HG03460 (cell line): ENCODE results near the gene ATXN7L1.

Source experiments
- ATAC-seq: cut with Tn5 transposase; IDR thresholded peaks from one replicate; pipeline ENCODE4 v1.9.1; 2021; ENCODE audit not compliant: unreplicated experiment

ATXN7L1 gene

DNA sequence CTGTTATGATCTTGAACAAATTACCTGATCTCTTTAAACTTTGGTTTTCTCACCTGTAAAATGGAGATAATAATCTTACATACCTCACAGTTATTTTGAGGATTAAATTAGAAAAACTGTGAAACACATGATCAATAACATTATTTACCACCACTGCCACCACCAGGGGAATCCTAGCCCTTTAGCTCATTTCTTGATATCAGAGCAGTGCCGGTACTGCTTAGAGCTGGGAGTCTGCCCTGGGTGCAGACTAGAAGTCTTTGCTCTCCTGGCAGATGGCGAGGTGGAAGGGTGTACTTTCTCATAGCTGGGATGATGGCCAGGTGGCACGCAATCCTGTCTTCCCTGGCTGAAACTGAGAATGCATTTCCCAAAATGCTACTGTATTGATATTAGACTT, 282.4 kb downstream of the ATXN7L1 start:
- ATAC-seq: no peak

DNA sequence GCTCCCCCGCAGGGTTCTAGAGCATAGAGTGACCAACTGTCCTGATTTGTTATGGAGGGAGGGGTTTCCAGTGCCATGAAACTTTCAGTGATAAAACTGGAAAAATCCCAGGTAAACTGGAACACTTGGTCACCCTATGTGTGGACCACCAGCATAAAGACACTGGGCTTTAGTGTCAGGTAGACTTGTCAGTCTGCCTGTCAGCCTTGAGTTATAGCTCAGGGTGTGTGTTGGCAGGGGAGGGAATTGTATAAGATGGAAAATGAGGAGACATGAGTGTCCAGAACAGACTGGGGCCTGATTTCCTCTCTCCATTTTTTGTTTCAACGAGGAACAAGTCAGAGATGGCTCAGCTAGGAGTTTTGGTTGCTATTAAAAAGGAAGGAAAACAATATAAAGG, 284.9 kb downstream of the ATXN7L1 start:
- ATAC-seq: no peak

DNA sequence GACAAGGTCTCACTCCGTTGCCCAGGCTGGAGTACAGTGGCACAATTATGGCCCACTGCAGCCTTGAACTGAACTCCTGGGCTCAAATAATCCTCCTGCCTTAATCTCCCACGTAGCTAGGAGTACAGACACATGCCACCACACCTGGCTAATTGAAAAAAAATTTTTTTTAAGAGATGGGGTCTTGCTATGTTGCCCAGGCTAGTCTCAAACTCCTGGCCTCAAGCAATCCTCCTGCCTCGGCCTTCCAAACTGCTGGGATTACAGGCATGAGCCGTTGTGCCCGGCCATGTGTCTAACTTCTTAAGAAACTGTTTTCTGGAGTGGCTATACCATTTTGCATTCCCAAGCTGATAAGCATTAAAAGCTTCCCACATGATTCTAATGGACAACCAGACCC, 285.6 kb downstream of the ATXN7L1 start:
- ATAC-seq: no peak

DNA sequence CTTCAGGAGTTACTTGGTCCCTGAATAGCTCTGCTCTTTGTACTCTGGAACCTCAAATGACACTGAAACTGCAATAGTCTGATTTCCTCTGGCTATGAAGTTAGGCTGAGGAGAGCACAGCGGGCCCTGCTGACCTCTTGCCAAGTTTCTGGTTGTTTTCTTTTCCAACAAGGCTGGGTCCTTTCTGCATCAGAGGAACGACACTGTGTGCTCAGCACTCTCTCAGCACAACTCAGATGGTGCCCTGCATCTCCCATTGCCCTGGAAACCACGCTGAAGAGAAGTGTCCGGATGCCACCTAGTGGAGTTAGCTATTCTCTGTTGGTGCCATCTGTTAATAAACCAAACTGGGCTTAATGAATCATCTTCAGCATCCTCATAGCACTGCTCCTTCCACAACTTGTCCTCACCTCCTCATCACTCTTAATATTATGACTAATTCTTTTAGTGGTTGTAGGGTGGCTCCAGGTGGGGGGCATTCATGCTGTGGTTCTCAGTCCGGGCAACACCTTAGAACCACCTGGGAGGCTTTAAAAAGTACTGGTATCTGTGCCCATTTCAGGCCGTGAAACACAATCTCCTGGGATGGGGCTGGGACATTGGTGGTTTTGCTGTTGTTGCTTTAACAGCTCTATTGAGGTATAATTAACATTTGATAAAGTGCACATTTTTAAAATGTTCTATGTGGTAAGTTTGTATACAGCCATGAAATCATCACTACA, 286.9 kb downstream of the ATXN7L1 start:
- ATAC-seq: peak; percentile 94

DNA sequence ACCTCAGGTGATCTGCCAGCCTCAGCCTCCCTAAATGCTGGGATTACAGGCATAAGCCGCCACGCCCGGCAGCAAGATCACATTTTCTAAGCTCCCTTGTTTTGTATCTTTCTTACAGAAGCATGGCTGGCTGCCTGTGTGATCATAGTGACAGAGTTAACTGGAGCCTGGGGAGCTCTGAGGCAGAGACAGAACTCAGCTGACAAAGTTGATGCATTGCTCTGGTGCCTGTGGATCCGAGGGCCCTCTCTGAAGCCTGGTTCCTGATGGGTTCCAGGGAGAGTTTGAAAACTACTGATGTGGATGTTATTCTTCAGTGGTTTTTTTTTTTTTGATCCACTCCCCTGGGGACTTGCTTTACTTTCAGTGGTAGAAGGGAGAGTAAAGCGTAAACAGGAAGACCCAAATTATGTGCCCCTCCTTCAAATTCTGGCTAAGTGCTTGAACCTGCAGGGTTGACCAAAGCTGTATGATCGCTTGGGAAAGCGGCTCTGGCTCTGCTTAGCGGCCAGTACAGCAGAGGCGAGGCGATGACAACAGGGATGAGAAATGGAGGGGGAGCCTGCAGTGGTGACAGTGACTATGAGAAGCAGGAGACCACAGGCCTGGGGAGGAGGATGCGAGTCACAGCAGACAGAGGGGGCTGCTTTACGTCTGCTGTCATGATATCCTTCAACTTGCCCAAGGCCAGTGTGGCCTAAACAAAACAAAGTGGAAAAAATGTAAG, 288.3 kb downstream of the ATXN7L1 start:
- no peak for ATAC-seq

DNA sequence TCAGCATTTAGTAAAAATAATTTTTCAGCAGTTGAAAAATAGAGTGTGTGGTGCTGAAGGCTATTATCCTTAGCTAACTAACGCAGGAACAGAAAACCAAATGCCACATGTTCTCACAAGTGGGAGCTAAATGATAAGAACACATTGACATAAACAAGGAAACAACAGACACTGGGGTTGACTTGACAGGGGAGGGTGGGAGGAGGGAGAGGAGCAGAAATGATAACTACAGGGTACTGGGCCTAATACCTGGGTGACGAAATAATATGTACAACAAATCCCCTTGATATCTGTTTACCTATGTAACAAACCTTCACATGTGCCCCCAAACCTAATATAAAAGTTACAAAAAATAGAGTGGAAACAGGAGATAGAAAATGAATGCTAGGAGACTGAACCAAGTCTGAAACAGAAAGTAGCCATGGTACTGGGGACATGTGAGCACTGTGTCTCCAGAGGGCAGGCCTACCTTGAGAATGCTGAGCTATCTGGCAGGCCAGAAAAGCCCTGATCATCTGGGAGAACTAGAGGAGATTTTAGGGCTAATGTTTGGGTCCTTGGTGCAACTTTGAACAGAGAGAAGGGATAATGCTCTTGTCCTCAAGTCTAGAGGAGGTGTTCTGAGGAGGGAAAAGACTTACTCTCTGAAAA, 290.4 kb downstream of the ATXN7L1 start:
- no peak for ATAC-seq

DNA sequence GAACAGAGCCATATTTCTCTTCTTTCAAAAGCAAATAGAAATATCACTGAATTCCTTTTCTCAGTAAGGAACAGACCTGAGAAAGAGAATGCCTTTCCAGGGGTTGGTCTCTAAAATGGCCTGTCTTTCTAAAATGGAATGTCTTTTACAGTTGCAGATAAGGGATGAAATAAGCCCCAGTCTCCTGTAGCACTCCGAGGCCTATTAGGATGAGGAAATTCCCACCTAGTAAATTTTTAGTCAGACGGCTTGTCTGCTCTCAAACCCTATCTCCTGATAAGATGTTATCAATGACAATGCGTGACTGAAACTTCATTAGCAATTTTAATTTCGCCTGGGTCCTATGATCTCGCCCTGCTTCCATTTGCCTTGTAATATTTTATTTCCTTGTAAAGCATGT, 292.2 kb downstream of the ATXN7L1 start:
- no peak for ATAC-seq

DNA sequence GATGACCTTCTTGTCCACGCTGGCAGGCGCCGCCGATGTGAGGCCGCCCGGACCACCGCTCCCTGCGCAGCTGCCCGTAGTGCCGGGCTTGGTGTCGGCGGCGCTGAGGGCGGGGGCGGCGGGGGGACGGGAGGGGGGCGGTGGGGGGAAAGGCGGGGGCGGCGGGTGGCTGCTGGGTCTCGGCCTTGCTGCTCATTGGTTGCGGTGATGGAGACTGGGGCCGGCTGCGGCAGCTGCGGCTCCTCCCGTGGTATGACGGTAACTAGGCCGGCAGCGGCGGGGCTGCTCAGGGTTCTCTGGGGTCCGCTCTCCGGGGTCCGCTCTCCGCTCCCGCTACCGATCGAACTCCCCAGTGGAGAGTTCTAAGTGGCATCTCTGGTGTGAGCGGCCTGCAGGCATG, 293.3 kb downstream of the ATXN7L1 start:
- no peak for ATAC-seq

DNA sequence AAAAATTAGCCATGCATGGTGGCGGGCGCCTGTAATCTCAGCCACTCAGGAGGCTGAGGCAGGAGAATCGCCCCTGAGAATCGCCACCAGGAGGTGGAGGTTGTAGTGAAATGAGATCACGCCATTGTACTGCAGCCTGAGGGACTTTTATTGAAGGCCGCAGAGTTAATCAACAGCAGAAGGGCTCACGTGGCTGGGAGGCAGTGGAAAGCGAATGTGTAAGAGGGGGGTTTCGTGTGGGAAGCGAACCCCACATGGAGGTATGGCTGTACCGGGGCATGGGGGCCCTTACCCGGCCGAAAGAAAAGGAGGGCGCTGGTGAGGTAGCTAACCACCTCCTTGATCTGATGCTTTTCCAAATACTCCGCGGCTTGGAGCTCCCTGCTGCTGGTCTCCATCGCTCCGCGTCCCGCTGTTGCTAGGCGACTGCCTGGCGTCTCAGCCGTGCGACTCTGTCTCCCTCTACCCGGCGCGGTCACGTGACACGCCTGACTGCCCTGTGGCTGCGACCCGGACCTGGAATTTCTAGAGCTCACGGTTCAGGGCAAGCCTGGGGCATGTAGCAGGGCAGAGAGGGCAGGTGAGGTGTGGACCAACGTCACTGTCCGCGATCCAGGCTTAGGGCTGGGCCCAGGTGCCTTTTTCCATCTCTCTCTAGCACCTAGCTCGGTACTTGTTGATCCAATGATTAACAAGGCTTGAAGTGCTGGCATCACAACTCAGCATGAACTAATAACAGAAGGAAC, 295.2 kb downstream of the ATXN7L1 start, which contains the start of gene EFCAB10:
Gene EFCAB10 (minus strand): TSS at position 428 of the 746 bp plus-strand sequence. CDS start 30 bp downstream, at position 398.
- ATAC-seq: peak; percentile 84

DNA sequence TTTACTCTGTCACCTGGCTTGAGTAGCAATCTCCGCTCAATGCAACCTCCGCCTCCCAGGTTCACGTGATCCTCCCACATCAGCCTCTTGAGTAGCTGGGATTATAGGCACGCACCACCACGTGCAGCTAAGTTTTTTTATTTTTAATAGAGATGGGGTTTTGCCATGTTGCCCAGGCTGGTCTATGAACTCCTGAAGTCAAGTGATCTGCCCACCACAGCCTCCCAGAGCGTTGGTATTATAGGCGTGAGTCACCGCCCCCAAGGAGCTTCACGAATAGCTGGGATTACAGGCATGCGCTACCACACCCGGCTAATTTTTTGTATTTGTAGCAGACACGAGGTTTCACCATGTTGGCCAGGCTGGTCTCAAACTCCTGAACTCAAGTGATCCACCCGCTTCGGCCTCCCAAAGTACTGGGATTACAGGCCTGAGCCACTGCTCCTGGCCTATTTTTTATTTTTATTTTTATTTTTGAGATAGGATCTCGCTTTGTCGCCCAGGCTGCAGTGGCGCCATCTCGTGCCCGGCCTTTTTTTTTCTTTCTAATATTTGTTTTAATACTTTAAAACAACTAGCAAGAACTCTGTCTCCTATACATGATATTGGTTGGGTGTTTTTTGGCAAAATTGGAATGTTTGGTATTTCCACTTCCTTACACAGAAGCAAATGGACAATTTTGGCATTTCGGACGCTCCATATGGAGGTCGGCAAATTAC, 296.2 kb downstream of the ATXN7L1 start:
- no peak for ATAC-seq

DNA sequence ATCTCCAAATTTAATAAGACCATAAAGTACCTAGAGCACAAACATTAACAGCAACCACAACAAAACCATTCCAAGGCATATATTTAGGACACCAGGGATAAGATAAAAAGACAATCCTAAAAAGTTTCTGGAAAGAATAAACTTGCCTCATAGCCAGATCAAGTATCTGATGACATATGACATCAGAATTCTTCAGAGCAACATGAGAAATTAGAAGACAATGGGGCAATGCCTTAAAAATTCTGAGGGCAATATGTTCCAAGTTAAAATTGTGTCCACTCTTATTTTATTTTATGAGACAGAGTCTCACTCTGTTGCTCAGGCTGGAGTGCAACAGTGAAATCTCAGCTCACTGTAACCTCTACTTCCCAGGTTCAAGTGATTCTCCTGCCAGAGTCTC, 297.9 kb downstream of the ATXN7L1 start:
- ATAC-seq: no peak

DNA sequence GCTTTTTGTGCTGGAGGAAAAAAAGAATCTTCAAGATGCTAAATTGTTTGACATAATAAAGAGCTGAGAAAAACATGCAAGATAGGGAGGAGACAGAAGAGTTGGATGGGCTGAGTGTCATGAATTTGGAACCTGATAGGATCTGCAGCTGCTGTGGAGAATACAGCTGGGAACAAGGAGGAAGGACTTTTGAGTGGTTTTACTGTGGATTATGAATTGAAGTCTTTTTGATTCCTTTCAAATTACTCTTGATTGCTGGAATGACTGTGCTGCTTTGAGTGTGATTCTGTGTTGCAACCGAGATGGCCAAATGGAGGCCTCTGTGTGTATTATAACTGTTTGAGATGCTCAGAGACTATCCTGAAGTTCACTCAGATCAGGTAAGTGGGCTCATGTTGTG, 299.1 kb downstream of the ATXN7L1 start:
- no peak for ATAC-seq

DNA sequence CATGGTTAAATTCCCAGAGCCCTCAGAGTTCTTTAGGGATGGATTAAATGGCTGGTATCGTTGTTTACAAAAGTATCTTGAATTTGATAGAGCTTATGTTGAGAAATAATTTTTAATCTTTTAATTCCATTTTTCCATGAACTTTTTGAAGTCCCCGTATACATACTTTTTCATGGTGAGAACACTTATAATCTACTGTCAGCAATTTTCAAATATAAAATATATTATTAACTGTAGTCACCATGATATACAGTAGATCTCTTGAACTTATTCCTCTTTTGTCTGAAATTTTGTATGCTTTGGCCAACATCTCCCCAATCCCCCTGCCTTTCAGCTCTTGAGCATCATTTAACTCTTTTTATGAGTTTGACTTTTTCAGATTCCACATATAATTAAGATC, 304.5 kb downstream of the ATXN7L1 start:
- ATAC-seq: no peak

DNA sequence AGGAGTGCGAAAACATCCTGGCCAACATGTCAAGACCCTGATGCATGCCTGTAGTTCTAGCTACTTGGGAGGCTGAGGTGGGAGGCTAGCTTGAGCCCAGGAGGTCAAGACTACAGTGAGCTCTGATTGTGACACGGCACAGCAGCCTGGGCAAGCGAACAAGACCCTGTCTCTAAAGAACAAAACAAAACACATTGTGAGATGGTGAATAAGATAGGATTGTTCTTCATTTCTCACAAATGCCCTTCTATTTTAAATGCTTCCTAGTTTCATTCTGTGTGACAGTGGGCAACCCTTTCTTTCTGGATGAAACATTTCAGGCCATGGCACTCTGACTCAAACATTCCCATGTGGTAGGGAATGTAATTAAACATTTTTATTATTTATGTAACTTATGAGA, 308.6 kb downstream of the ATXN7L1 start:
- ATAC-seq: no peak

DNA sequence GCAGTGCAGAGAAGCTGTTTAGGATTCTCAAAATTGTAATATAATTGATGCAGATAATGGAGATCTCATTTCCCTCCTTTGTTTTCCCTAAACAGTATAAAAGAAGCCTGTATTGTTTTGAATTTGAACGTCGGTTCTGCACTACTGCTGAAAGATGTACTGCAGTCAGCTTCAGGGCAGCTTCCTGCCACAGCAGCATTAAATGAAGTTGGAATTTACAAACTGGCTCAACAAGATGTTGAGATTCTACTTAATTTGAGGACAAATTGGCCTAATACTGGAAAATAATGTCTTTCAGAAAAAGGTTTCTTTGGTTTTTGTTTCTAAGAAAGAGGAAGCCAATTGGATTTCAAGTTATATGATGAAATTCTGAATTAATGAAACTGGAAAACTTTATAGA, 309.4 kb downstream of the ATXN7L1 start:
- no peak for ATAC-seq

DNA sequence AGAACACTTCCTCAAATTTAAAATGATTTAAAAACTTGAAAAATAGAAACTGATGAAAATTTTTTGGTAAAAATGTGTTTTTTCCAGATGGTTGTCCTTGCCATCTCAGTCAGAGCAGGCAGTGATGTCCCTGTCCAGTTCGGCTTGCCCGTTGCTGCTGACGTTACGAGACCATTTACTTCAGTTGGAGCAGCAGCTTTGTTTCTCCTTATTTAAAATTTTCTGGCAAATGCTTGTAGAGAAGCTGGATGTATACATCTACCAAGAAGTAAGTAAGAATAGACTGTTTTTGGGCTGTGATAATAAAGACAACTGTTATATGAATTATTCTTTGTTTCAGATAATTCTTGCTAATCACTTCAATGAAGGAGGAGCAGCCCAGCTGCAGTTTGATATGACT, 311.2 kb downstream of the ATXN7L1 start:
- no peak for ATAC-seq

DNA sequence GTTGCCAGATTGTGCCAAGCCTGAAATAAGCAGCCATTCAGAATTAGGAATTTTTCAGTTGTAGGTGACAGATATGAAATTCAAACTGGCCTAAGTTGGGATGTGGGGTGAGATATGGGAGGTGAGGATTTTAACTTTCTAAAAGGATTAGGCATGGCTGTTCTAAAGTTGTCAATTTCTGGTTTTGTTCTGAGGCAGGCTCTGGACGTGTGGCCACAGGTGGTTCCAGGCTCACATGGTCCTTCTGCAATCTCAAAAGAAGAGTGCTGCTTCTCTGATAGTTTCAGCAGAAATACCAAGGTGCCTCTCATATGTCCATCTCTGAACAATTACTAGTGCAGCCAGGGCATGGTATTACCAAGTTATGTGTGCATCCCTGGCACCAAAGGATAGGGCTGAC, 316.5 kb downstream of the ATXN7L1 start:
- ATAC-seq: no peak
